ENCODE measurements around the gene OPCML.

- no peak for TF ChIP-seq POLR2AphosphoS5 (IDR thresholded peaks at IDR 0.05; ENCODE audit: insufficient read depth in 1 of 2, low read depth in 1 of 2)
- no peak for TF ChIP-seq POLR2A (IDR thresholded peaks at IDR 0.05)
- no peak for TF ChIP-seq CTCF (IDR thresholded peaks at IDR 0.05)
Measured at GRCh38 chr11:132586801-132587200, 945.5 kb downstream of the OPCML start.

All from vagina (tissue), 2 donors.